ENCODE data around the gene POU6F2. TPM values are rescaled to one million over a fixed set of nuclear protein-coding genes. Genes with fewer than 3 reads are reported as not detected.

Gene POU6F2
- total and polyA plus RNA-seq, 2 experiments from 2014 or later: 7.2 to 7.3 TPM

DNA sequence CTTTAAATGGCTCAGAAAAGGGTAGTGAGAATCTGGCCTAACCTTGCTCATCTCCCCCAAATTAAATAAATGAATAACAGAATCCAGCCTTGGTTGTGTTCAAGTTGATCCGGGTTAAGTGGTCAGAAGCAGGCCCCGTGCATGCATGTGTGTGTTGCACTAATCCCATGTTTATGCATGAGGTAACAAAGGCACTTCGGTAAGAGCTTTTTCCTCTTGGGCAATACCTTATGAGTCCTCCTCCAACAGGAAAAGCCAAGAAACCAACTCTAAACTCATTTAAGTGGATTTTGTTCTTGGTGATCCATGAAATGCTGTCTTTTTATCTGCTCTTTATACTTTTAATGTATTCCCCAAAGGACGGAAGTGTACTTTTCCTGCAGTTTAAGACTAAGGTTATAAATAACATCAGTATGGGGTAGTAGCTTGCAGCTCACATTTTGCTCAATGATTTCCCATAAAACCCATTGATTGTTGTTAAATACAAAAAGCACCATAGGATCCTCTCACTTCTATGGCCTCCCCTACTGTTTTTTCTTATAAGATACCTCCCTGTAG is 483.6 kb downstream of the POU6F2 start (continued):
- TF ChIP-seq, protein P1, sequence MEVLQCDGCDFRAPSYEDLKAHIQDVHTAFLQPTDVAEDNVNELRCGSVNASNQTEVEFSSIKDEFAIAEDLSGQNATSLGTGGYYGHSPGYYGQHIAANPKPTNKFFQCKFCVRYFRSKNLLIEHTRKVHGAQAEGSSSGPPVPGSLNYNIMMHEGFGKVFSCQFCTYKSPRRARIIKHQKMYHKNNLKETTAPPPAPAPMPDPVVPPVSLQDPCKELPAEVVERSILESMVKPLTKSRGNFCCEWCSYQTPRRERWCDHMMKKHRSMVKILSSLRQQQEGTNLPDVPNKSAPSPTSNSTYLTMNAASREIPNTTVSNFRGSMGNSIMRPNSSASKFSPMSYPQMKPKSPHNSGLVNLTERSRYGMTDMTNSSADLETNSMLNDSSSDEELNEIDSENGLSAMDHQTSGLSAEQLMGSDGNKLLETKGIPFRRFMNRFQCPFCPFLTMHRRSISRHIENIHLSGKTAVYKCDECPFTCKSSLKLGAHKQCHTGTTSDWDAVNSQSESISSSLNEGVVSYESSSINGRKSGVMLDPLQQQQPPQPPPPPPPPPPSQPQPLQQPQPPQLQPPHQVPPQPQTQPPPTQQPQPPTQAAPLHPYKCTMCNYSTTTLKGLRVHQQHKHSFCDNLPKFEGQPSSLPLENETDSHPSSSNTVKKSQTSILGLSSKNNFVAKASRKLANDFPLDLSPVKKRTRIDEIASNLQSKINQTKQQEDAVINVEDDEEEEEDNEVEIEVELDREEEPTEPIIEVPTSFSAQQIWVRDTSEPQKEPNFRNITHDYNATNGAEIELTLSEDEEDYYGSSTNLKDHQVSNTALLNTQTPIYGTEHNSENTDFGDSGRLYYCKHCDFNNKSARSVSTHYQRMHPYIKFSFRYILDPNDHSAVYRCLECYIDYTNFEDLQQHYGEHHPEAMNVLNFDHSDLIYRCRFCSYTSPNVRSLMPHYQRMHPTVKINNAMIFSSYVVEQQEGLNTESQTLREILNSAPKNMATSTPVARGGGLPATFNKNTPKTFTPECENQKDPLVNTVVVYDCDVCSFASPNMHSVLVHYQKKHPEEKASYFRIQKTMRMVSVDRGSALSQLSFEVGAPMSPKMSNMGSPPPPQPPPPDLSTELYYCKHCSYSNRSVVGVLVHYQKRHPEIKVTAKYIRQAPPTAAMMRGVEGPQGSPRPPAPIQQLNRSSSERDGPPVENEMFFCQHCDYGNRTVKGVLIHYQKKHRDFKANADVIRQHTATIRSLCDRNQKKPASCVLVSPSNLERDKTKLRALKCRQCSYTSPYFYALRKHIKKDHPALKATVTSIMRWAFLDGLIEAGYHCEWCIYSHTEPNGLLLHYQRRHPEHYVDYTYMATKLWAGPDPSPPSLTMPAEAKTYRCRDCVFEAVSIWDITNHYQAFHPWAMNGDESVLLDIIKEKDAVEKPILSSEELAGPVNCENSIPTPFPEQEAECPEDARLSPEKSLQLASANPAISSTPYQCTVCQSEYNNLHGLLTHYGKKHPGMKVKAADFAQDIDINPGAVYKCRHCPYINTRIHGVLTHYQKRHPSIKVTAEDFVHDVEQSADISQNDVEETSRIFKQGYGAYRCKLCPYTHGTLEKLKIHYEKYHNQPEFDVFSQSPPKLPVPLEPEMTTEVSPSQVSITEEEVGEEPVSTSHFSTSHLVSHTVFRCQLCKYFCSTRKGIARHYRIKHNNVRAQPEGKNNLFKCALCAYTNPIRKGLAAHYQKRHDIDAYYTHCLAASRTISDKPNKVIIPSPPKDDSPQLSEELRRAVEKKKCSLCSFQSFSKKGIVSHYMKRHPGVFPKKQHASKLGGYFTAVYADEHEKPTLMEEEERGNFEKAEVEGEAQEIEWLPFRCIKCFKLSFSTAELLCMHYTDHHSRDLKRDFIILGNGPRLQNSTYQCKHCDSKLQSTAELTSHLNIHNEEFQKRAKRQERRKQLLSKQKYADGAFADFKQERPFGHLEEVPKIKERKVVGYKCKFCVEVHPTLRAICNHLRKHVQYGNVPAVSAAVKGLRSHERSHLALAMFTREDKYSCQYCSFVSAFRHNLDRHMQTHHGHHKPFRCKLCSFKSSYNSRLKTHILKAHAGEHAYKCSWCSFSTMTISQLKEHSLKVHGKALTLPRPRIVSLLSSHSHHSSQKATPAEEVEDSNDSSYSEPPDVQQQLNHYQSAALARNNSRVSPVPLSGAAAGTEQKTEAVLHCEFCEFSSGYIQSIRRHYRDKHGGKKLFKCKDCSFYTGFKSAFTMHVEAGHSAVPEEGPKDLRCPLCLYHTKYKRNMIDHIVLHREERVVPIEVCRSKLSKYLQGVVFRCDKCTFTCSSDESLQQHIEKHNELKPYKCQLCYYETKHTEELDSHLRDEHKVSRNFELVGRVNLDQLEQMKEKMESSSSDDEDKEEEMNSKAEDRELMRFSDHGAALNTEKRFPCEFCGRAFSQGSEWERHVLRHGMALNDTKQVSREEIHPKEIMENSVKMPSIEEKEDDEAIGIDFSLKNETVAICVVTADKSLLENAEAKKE (CRISPR knock-in tag; IDR thresholded peaks at IDR 0.05): no peak
- TF ChIP-seq JUNB (IDR thresholded peaks at IDR 0.05; ENCODE audit: unreplicated experiment) (no peak), EZH2phosphoT487 (IDR thresholded peaks at IDR 0.05; ENCODE audit: unreplicated experiment) (no peak), CREB1 (CRISPR knock-in tag; IDR thresholded peaks at IDR 0.05; ENCODE audit: low read depth) (no peak), ZNF331 (CRISPR knock-in tag; IDR thresholded peaks at IDR 0.05; ENCODE audit: low read depth) (no peak), STAT1 (IDR thresholded peaks at IDR 0.05; ENCODE audit: unreplicated experiment) (no peak), NANOG (IDR thresholded peaks at IDR 0.05; ENCODE audit: borderline replicate concordance) (no peak)
- TF ChIP-seq, protein P2, sequence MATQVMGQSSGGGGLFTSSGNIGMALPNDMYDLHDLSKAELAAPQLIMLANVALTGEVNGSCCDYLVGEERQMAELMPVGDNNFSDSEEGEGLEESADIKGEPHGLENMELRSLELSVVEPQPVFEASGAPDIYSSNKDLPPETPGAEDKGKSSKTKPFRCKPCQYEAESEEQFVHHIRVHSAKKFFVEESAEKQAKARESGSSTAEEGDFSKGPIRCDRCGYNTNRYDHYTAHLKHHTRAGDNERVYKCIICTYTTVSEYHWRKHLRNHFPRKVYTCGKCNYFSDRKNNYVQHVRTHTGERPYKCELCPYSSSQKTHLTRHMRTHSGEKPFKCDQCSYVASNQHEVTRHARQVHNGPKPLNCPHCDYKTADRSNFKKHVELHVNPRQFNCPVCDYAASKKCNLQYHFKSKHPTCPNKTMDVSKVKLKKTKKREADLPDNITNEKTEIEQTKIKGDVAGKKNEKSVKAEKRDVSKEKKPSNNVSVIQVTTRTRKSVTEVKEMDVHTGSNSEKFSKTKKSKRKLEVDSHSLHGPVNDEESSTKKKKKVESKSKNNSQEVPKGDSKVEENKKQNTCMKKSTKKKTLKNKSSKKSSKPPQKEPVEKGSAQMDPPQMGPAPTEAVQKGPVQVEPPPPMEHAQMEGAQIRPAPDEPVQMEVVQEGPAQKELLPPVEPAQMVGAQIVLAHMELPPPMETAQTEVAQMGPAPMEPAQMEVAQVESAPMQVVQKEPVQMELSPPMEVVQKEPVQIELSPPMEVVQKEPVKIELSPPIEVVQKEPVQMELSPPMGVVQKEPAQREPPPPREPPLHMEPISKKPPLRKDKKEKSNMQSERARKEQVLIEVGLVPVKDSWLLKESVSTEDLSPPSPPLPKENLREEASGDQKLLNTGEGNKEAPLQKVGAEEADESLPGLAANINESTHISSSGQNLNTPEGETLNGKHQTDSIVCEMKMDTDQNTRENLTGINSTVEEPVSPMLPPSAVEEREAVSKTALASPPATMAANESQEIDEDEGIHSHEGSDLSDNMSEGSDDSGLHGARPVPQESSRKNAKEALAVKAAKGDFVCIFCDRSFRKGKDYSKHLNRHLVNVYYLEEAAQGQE (IDR thresholded peaks at IDR 0.05; ENCODE audit: unreplicated experiment): no peak
- TF ChIP-seq, protein P3, sequence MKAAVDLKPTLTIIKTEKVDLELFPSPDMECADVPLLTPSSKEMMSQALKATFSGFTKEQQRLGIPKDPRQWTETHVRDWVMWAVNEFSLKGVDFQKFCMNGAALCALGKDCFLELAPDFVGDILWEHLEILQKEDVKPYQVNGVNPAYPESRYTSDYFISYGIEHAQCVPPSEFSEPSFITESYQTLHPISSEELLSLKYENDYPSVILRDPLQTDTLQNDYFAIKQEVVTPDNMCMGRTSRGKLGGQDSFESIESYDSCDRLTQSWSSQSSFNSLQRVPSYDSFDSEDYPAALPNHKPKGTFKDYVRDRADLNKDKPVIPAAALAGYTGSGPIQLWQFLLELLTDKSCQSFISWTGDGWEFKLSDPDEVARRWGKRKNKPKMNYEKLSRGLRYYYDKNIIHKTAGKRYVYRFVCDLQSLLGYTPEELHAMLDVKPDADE (IDR thresholded peaks at IDR 0.05): no peak

Measured in GM23338 (cell line).